K562 (cell line): ENCODE measurements around the gene MIEN1. TPM values are rescaled to one million over a fixed set of nuclear protein-coding genes. Genes with fewer than 3 reads are reported as not detected.

Source experiments
- ATAC-seq: fragments of 200-7000 bp; cut with Tn5 transposase; 3 replicates; pipeline ENCODE4 v1.9.1; 2020; ENCODE audit warnings: moderate library complexity
- BruUV-seq: library from RNA; stranded (reverse); fragments of 400-500 nt; replicated peaks from 2 replicates; lab custom pipeline; 2021; lab: Mats Ljungman, UMichigan
- CTCF ChIA-PET: fragments of 300-600 bp; formaldehyde crosslinking; extraction: SDS; loops from one replicate; lab custom pipeline; 2021; ENCODE audit warnings: low intra/inter-chr PET ratio; lab: Yijun Ruan, JAX
- POLR2A ChIA-PET: fragments of 300-600, 350-650 bp; sonication (Branson Sonifier 250); formaldehyde crosslinking; extraction: SDS; loops from one replicate; lab custom pipeline; 2021; ENCODE audit warnings: antibody characterized with exemption, inconsistent platforms; lab: Yijun Ruan, JAX
- DNase-seq, 4 experiments: peaks; one replicate each; pipeline versions ENCODE4 v3.0.0 to v3.0.0-alpha.2; 2011 to 2018; ENCODE audit warnings: low spot score in 3 of 4, mixed read lengths in 3 of 4; ENCODE audit errors: extremely low read depth in 1 of 4
- FAIRE-seq: peaks from 2 replicates; lab custom pipeline; 2011; peaks lifted over from hg19 to GRCh38; lab: Jason Lieb, UNC
- H2AFZ ChIP-seq: 2 replicates; pipeline ENCODE4 v1.6.0; 2011; ENCODE audit warnings: low read depth, low read length, control low read depth, inconsistent platforms
- H3K27ac ChIP-seq: fragments of 200-600 bp; 3 replicates; pipeline ENCODE4 v1.8.0; 2011; ENCODE audit warnings: low read depth, mild to moderate bottlenecking, control low read depth, inconsistent platforms, low read length, moderate library complexity, mixed read lengths; ENCODE audit errors: extremely low read depth
- H3K27me3 ChIP-seq, 2 experiments: fragments of 300-600 bp in 1 of 2; 2 replicates in 1 of 2; 3 replicates in 1 of 2; pipeline versions ENCODE4 v1.6.0 to v1.8.0; 2011; ENCODE audit warnings: inconsistent platforms in 2 of 2, low read length in 2 of 2, mild to moderate bottlenecking in 1 of 2, mixed read lengths in 1 of 2, moderate library complexity in 1 of 2; ENCODE audit not compliant: control insufficient read depth in 2 of 2, insufficient read depth in 2 of 2
- H3K36me3 ChIP-seq: fragments of 300-600 bp; 3 replicates; pipeline ENCODE4 v1.8.0; 2011; ENCODE audit warnings: mild to moderate bottlenecking, low read length, inconsistent platforms; ENCODE audit not compliant: control insufficient read depth, insufficient read depth
- H3K4me1 ChIP-seq, 2 experiments: fragments of 200-600 bp in 1 of 2; replicated peaks in 1 of 2; 2 replicates in 1 of 2; 3 replicates in 1 of 2; pipeline versions ENCODE4 v1.5.1 to v1.8.0; 2011; ENCODE audit warnings: inconsistent platforms in 2 of 2, low read length in 2 of 2, mild to moderate bottlenecking in 1 of 2, mixed read lengths in 1 of 2, moderate library complexity in 1 of 2; ENCODE audit not compliant: control insufficient read depth in 2 of 2, insufficient read depth in 2 of 2
- H3K4me2 ChIP-seq: 2 replicates; pipeline ENCODE4 v1.6.1; 2011; ENCODE audit warnings: low read length, control low read depth, inconsistent platforms, mixed read lengths; ENCODE audit not compliant: insufficient read depth
- H3K4me3 ChIP-seq: fragments of 200-600 bp; sonication (generic), shearing (Covaris generic); 2 replicates; pipeline ENCODE4 v1.5.1; 2016; ENCODE audit warnings: control low read depth, inconsistent platforms
- H3K79me2 ChIP-seq: fragments of 200-600 bp; 3 replicates; pipeline ENCODE4 v1.8.0; 2011; ENCODE audit warnings: low read length, inconsistent platforms; ENCODE audit not compliant: control insufficient read depth, insufficient read depth
- H3K9ac ChIP-seq, 2 experiments: 2 replicates each; pipeline versions ENCODE4 v1.6.0 to v1.6.1; 2011; ENCODE audit warnings: low read depth in 2 of 2, low read length in 2 of 2, control low read depth in 1 of 2, inconsistent platforms in 1 of 2, mild to moderate bottlenecking in 1 of 2, mixed read lengths in 1 of 2; ENCODE audit not compliant: insufficient read depth in 1 of 2
- H3K9me1 ChIP-seq: one replicate; pipeline ENCODE4 v1.6.0; 2011; ENCODE audit warnings: inconsistent platforms, mild to moderate bottlenecking, low read length, moderate library complexity; ENCODE audit not compliant: control insufficient read depth, insufficient read depth
- H3K9me3 ChIP-seq: replicated peaks from 2 replicates; pipeline ENCODE4 v1.5.1; 2011; ENCODE audit warnings: low read depth, low read length, inconsistent platforms; ENCODE audit not compliant: control insufficient read depth, insufficient read depth
- H4K20me1 ChIP-seq: replicated peaks from 2 replicates; pipeline ENCODE4 v1.6.1; 2011; ENCODE audit warnings: low read length, inconsistent platforms, mixed read lengths; ENCODE audit not compliant: control insufficient read depth, insufficient read depth
- BCL6 ChIP-seq: fragments of 250-450 bp; sonication (Bioruptor Pico); IDR thresholded peaks from 2 replicates; pipeline ENCODE4 v1.4.0; 2020
- THRAP3 ChIP-seq: fragments of 450-650 bp; IDR thresholded peaks from 2 replicates; pipeline ENCODE4 v1.6.1; 2016; ENCODE audit warnings: mild to moderate bottlenecking, inconsistent platforms, borderline replicate concordance
- ZKSCAN1 ChIP-seq: fragments of 150-350 bp; IDR thresholded peaks from 2 replicates; pipeline ENCODE4 v1.6.1; 2016; ENCODE audit warnings: low read depth, low read length
- ZNF217 ChIP-seq: sonication (generic); formaldehyde crosslinking; IDR thresholded peaks from 2 replicates; pipeline ENCODE4 v1.8.0; 2022; ENCODE audit warnings: mild to moderate bottlenecking, missing genetic modification reagents
- WGBS: fragments of 100-300 bp; shearing (Covaris generic); methylation state at CpG from one replicate; pipeline ENCODE4 v1.1.6; 2016; ENCODE audit warnings: low coverage, mixed read lengths; ENCODE audit not compliant: insufficient coverage; ENCODE audit errors: missing lambda C conversion rate; 5-methylcytosine and 5-hydroxymethylcytosine counted together
- in situ Hi-C: fragments of 300-500 bp; cut with MboI; formaldehyde crosslinking; loops from 4 replicates; pipeline ENCODE4 v1.15.0; 2018; ENCODE audit warnings: inconsistent platforms, mixed read lengths
- intact Hi-C: fragments of 100-400 bp; cut with micrococcal nuclease; formaldehyde crosslinking; loops from 2 replicates; pipeline ENCODE4 v1.14.2; 2022
- polyA plus RNA-seq, 8 experiments: library from polyadenylated mRNA; depleted of rRNA in 4 of 8; stranded (reverse) in 5 of 8; unstranded in 3 of 8; fragments of >200 nt; fragmentation: Nextera tagmentation in 2 of 8; fragmentation: Illumina TruSeq in 1 of 8; extraction: Ambion mirVana in 2 of 8; extraction: Trizol in 1 of 8; gene quantifications; 2 replicates each; pipeline versions ENCODE4 v1.2.1 to v1.2.3, GENCODE V29; 2011 to 2014; ENCODE audit warnings: inconsistent platforms in 1 of 8, missing spikeins in 1 of 8
- total RNA-seq, 7 experiments: library from RNA; depleted of rRNA in 6 of 7; stranded (reverse); fragments of >200 nt in 6 of 7; fragmentation: Illumina TruSeq in 2 of 7; extraction: Trizol in 2 of 7; gene quantifications; 2 replicates each; pipeline versions ENCODE4 v1.2.1 to v1.2.3, GENCODE V29; 2011 to 2021; ENCODE audit warnings: low replicate concordance in 1 of 7
- TF ChIP-seq, protein P1 (sequence below), 3 experiments: fragments of 200-800 bp in 1 of 3; sonication (Bioruptor generic) in 1 of 3; sonication (generic) in 1 of 3; formaldehyde crosslinking in 1 of 3; IDR thresholded peaks; 2 replicates each; pipeline versions ENCODE4 v1.6.1 to v1.8.0; 2016 to 2022; ENCODE audit warnings: mild to moderate bottlenecking in 2 of 3, missing compliant biosample characterization in 2 of 3, missing genetic modification characterization in 2 of 3, missing genetic modification reagents in 1 of 3

MIEN1 gene
- total and polyA plus RNA-seq, 9 of the 15 experiments (the other 6 are each of a cell fraction or from before 2014, with no cell fraction given): 61.3 to 142 (median 78.9) TPM

DNA sequence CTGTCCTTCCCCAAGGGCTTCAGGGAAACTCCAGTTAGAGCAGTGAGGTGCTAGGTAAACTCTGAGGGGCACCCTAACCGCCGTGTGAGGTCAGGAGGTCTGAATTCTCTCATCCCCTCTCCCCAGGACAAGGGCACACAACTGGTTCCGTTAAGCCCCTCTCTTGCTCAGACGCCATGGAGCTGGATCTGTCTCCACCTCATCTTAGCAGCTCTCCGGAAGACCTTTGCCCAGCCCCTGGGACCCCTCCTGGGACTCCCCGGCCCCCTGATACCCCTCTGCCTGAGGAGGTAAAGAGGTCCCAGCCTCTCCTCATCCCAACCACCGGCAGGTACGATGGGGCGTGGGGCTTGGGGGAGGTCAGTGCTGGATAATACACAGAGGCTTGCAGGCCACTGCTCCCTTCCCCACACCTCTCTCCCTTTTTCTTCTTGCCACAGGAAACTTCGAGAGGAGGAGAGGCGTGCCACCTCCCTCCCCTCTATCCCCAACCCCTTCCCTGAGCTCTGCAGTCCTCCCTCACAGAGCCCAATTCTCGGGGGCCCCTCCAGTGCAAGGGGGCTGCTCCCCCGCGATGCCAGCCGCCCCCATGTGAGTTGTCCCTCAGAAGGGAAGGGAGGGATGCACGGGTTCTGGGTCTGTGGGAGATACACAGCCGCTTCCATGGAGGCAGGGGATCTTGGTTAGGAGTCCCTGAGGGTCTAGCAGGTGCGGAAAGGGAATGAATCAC, 12.0 kb upstream of the MIEN1 start:
- ChIA-PET CTCF (no interaction called here), POLR2A (no interaction called here)
- no peak overlapping the region for H3K4me3 ChIP-seq
- intact Hi-C loops: no loop called here
- ATAC-seq (no peak), DNase-seq (no peak), FAIRE-seq (no peak)
- H3K9me3 ChIP-seq: no peaks in the 10 kb centered on the region
- in situ Hi-C loops: no loop called here
- TF ChIP-seq BCL6 (CRISPR knock-in tag) (no peak), ZNF217 (CRISPR knock-in tag) (no peak), THRAP3 (no peak), ZKSCAN1 (no peak)
- TF ChIP-seq, protein P1, sequence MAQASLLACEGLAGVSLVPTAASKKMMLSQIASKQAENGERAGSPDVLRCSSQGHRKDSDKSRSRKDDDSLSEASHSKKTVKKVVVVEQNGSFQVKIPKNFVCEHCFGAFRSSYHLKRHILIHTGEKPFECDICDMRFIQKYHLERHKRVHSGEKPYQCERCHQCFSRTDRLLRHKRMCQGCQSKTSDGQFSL (CRISPR knock-in tag; IDR thresholded peaks at IDR 0.05): no peak
- TF ChIP-seq, protein P1 (tag; IDR thresholded peaks at IDR 0.05): no peak
- BruUV-seq: no TSS peak
- 48% methylated on average over 9 of the region's 18 CpGs for WGBS
- no peak overlapping the region for H2AFZ ChIP-seq
- no peaks in the 10 kb centered on the region for H3K36me3 ChIP-seq
- no peak overlapping the region for H3K27ac ChIP-seq
- no peak overlapping the region for H3K4me2 ChIP-seq
- no peaks in the 10 kb centered on the region for H3K9me1 ChIP-seq
- H3K9ac ChIP-seq: no peak overlapping the region
- no peaks in the 10 kb centered on the region for H3K79me2 ChIP-seq
- no peaks in the 10 kb centered on the region for H4K20me1 ChIP-seq
- no peaks in the 10 kb centered on the region for H3K27me3 ChIP-seq
- H3K4me1 ChIP-seq: peaks cover 20 to 57% of the 10 kb centered on the region in 2 experiments
